HEK293 (cell line): Measurements from ENCODE around the gene IGSF23.

ENCODE experiments used
- CTCF ChIA-PET: fragments of 350-600 bp; formaldehyde crosslinking; extraction: SDS; loops from one replicate; lab custom pipeline; 2021; ENCODE audit warnings: antibody characterized with exemption; lab: Yijun Ruan, JAX
- POLR2A ChIA-PET: fragments of 300-600 bp; formaldehyde crosslinking; extraction: SDS; loops from one replicate; lab custom pipeline; 2020; ENCODE audit warnings: antibody characterized with exemption, inconsistent platforms; lab: Yijun Ruan, JAX
- H3K27ac ChIP-seq: fragments of 200-500 bp; sonication (Bioruptor generic); 2 replicates; pipeline ENCODE4 v1.5.1; 2014; ENCODE audit warnings: low read depth, low read length, control low read depth, inconsistent platforms; ENCODE audit errors: extremely low read depth
- H3K36me3 ChIP-seq, 2 experiments: fragments of 200-500 bp in 1 of 2; sonication (Bioruptor generic) in 1 of 2; 1 replicate in 1 of 2; 2 replicates in 1 of 2; pipeline ENCODE4 v1.5.1; 2014 to 2017; ENCODE audit warnings: inconsistent platforms in 2 of 2, low read length in 2 of 2; ENCODE audit not compliant: control insufficient read depth in 2 of 2, insufficient read depth in 1 of 2
- H3K4me1 ChIP-seq: fragments of 200-500 bp; sonication (Bioruptor generic); 2 replicates; pipeline ENCODE4 v1.5.1; 2014; ENCODE audit warnings: mild to moderate bottlenecking, low read length, inconsistent platforms; ENCODE audit not compliant: control insufficient read depth, insufficient read depth
- H3K4me3 ChIP-seq: 2 replicates; pipeline ENCODE4 v1.5.1; 2011; ENCODE audit warnings: low read depth, mild to moderate bottlenecking, control low read depth, low read length, moderate library complexity
- H3K9me3 ChIP-seq: fragments of 200-500 bp; sonication (Bioruptor generic); 2 replicates; pipeline ENCODE4 v1.5.1; 2014; ENCODE audit warnings: low read depth, low read length, inconsistent platforms; ENCODE audit not compliant: control insufficient read depth, insufficient read depth
- BCL11A ChIP-seq: fragments of 450-650 bp; formaldehyde crosslinking; IDR thresholded peaks from 2 replicates; pipeline ENCODE4 v1.5.1; 2016; ENCODE audit warnings: low read depth, missing biosample characterization, missing genetic modification characterization
- GFI1B ChIP-seq: fragments of 450-650 bp; formaldehyde crosslinking; IDR thresholded peaks from 2 replicates; pipeline ENCODE4 v1.5.1; 2016; ENCODE audit warnings: missing biosample characterization, missing genetic modification characterization
- GLIS1 ChIP-seq: fragments of 450-650 bp; formaldehyde crosslinking; IDR thresholded peaks from 2 replicates; pipeline ENCODE4 v1.5.1; 2016; ENCODE audit warnings: missing biosample characterization, missing genetic modification characterization
- IKZF3 ChIP-seq: fragments of 450-650 bp; IDR thresholded peaks from 2 replicates; pipeline ENCODE4 v1.5.0; 2018; ENCODE audit warnings: missing biosample characterization, mild to moderate bottlenecking, missing genetic modification characterization, moderate library complexity
- KLF16 ChIP-seq: fragments of 450-650 bp; formaldehyde crosslinking; IDR thresholded peaks from 2 replicates; pipeline ENCODE4 v1.5.1; 2017; ENCODE audit warnings: missing biosample characterization, missing genetic modification characterization
- KLF17 ChIP-seq: fragments of 450-650 bp; formaldehyde crosslinking; IDR thresholded peaks from 2 replicates; pipeline ENCODE4 v1.5.1; 2016; ENCODE audit warnings: missing biosample characterization, missing genetic modification characterization
- KLF9 ChIP-seq: fragments of 450-650 bp; formaldehyde crosslinking; IDR thresholded peaks from 2 replicates; pipeline ENCODE4 v1.5.1; 2016; ENCODE audit warnings: missing biosample characterization, missing genetic modification characterization, low read depth
- PRDM1 ChIP-seq: fragments of 450-650 bp; formaldehyde crosslinking; IDR thresholded peaks from 2 replicates; pipeline ENCODE4; 2016; ENCODE audit warnings: missing biosample characterization, missing genetic modification characterization
- ZFP3 ChIP-seq: fragments of 450-650 bp; formaldehyde crosslinking; IDR thresholded peaks from 2 replicates; pipeline ENCODE4 v1.5.1; 2016; ENCODE audit warnings: low read depth, missing biosample characterization, missing genetic modification characterization
- ZFP37 ChIP-seq: fragments of 450-650 bp; formaldehyde crosslinking; IDR thresholded peaks from 2 replicates; pipeline ENCODE4 v1.5.1; 2016; ENCODE audit warnings: missing biosample characterization, missing genetic modification characterization
- ZFP41 ChIP-seq: fragments of 450-650 bp; formaldehyde crosslinking; IDR thresholded peaks from 2 replicates; pipeline ENCODE4 v1.5.1; 2016; ENCODE audit warnings: missing biosample characterization, missing genetic modification characterization, borderline replicate concordance
- ZNF138 ChIP-seq: fragments of 450-650 bp; formaldehyde crosslinking; IDR thresholded peaks from 2 replicates; pipeline ENCODE4 v1.5.1; 2016; ENCODE audit warnings: missing biosample characterization, missing genetic modification characterization, borderline replicate concordance
- ZNF202 ChIP-seq: fragments of 450-650 bp; formaldehyde crosslinking; IDR thresholded peaks from 2 replicates; pipeline ENCODE4 v1.5.1; 2016; ENCODE audit warnings: missing biosample characterization, missing genetic modification characterization, borderline replicate concordance
- ZNF239 ChIP-seq: fragments of 450-650 bp; formaldehyde crosslinking; IDR thresholded peaks from 2 replicates; pipeline ENCODE4 v1.5.1; 2016; ENCODE audit warnings: missing biosample characterization, missing genetic modification characterization
- ZNF350 ChIP-seq: fragments of 450-650 bp; formaldehyde crosslinking; IDR thresholded peaks from 2 replicates; pipeline ENCODE4 v1.5.0; 2017; ENCODE audit warnings: missing biosample characterization, mild to moderate bottlenecking, missing genetic modification characterization
- ZNF366 ChIP-seq: fragments of 450-650 bp; formaldehyde crosslinking; conservative IDR thresholded peaks from 2 replicates; pipeline ENCODE4 v1.5.1; 2016; ENCODE audit warnings: missing biosample characterization, missing genetic modification characterization
- ZNF398 ChIP-seq: fragments of 450-650 bp; formaldehyde crosslinking; IDR thresholded peaks from 2 replicates; pipeline ENCODE4 v1.5.1; 2017; ENCODE audit warnings: missing biosample characterization, missing genetic modification characterization
- ZNF473 ChIP-seq: fragments of 450-650 bp; formaldehyde crosslinking; IDR thresholded peaks from 2 replicates; pipeline ENCODE4 v1.5.1; 2017; ENCODE audit warnings: missing biosample characterization, missing genetic modification characterization
- ZNF561 ChIP-seq: fragments of 450-650 bp; IDR thresholded peaks from 2 replicates; pipeline ENCODE4 v1.5.1; 2018; ENCODE audit warnings: missing biosample characterization, missing genetic modification characterization, borderline replicate concordance
- ZNF596 ChIP-seq: fragments of 450-650 bp; IDR thresholded peaks from 2 replicates; pipeline ENCODE4 v1.5.0; 2018; ENCODE audit warnings: missing biosample characterization, mild to moderate bottlenecking, missing genetic modification characterization, moderate library complexity
- ZNF792 ChIP-seq: fragments of 450-650 bp; formaldehyde crosslinking; IDR thresholded peaks from 2 replicates; pipeline ENCODE4 v1.5.1; 2016; ENCODE audit warnings: missing biosample characterization, missing genetic modification characterization
- ZNF843 ChIP-seq: fragments of 450-650 bp; formaldehyde crosslinking; IDR thresholded peaks from 2 replicates; pipeline ENCODE4 v1.5.1; 2016; ENCODE audit warnings: missing biosample characterization, missing genetic modification characterization
- ZSCAN4 ChIP-seq: fragments of 450-650 bp; formaldehyde crosslinking; IDR thresholded peaks from 2 replicates; pipeline ENCODE4 v1.5.1; 2017; ENCODE audit warnings: missing biosample characterization, missing genetic modification characterization
- ZSCAN5A ChIP-seq: fragments of 450-650 bp; formaldehyde crosslinking; IDR thresholded peaks from 2 replicates; pipeline ENCODE4 v1.5.1; 2016; ENCODE audit warnings: missing biosample characterization, missing genetic modification characterization
- TF ChIP-seq, protein P1 (sequence below): fragments of 450-650 bp; formaldehyde crosslinking; IDR thresholded peaks from 2 replicates; pipeline ENCODE4 v1.5.1; 2016; ENCODE audit warnings: missing biosample characterization, missing genetic modification characterization

The IGSF23 gene

GRCh38 chr19:44642377-44642776 lies 29.0 kb downstream of the IGSF23 start:
- CTCF ChIA-PET, result interaction anchor here (0.5 to 1.6 kb wide), 5 partner anchors 60 to 85 kb away, joined by 3 to 6 read pairs (median 3); no protein-coding TSS in a partner anchor
- TF ChIP-seq ZNF138 (tag by site-specific recombination) (no peak), PRDM1 (no peak), ZNF596 (peak; percentile 99), ZNF398 (tag by site-specific recombination) (peak; percentile 54; the same call in 1 of the 2 replicates), ZFP3 (tag by site-specific recombination) (no peak), GFI1B (no peak), ZNF473 (no peak), ZNF366 (tag by site-specific recombination) (peak; percentile 43; the same call in 1 of the 2 replicates), ZNF350 (no peak)
- TF ChIP-seq, protein P1, sequence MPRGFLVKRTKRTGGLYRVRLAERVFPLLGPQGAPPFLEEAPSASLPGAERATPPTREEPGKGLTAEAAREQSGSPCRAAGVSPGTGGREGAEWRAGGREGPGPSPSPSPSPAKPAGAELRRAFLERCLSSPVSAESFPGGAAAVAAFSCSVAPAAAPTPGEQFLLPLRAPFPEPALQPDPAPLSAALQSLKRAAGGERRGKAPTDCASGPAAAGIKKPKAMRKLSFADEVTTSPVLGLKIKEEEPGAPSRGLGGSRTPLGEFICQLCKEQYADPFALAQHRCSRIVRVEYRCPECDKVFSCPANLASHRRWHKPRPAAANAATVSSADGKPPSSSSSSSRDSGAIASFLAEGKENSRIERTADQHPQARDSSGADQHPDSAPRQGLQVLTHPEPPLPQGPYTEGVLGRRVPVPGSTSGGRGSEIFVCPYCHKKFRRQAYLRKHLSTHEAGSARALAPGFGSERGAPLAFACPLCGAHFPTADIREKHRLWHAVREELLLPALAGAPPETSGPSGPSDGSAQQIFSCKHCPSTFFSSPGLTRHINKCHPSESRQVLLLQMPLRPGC (tag by site-specific recombination), result no peak
- POLR2A ChIA-PET, result interaction anchor here (3.1 kb wide), 1 partner anchor 11 kb away, joined by 12 read pairs; no protein-coding TSS in a partner anchor
- Histone ChIP-seq H3K9me3 (no peaks in the 10 kb centered on the region), H3K4me3 (no peak overlapping the region), H3K36me3 (peaks cover under 1 to 10% of the 10 kb centered on the region in 2 experiments; a peak in 2 of 3 replicates), H3K4me1 (no peaks in the 10 kb centered on the region), H3K27ac (no peak overlapping the region)

DNA sequence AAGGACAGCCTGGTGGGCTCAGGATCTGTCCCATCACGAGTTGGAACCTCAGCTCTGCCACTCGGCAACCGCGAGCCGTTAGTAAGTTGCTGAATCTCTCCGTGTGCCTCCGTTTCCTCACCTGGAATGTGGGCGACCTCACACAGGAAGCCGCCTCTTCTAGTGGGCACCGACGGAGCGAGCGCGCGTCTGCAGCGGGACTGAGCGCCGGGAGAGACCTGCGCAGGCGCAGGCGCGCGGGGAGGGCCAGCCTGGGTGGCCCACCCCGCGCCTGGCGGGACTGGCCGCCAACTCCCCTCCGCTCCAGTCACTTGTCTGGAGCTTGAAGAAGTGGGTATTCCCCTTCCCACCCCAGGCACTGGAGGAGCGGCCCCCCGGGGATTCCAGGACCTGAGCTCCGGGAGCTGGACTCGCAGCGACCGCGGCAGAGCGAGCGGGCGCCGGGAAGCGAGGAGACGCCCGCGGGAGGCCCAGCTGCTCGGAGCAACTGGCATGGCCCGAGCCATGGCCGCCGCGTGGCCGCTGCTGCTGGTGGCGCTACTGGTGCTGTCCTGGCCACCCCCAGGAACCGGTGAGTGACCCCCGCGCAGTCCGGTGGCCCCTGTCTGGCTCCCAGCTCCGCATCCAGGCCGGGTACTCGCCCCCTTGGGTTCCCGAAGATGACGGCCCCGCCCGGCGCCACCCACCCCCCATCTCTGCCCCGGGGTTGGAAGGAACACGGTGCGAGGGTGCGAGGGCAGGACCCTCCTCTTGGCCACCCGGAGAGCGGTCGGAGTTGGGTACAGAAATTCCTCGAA lies 30.4 kb downstream of the IGSF23 start, which contains the start of gene PVR:
TSS of gene PVR (plus strand) at position 306 of the 797 bp plus-strand sequence. CDS start at position 493, 187 bp downstream.
- H3K4me1 ChIP-seq, result no peaks in the 10 kb centered on the region
- ChIA-PET CTCF (interaction anchor here (0.6 to 1.6 kb wide), 5 partner anchors 51 to 806 kb away, joined by 3 to 6 read pairs (median 4); no protein-coding TSS in a partner anchor), POLR2A (interaction anchor here (0.7 to 3.1 kb wide), 13 partner anchors 8 to 479 kb away, joined by 3 to 12 read pairs (median 4); partner anchors contain the start of gene ZNF226)
- peak within 1 kb of the TSS; percentile 83 for H3K4me3 ChIP-seq
- peaks cover 15 to 22% of the 10 kb centered on the region in 2 experiments for H3K36me3 ChIP-seq
- H3K27ac ChIP-seq, result peak within 1 kb of the TSS; percentile 90
- no peaks in the 10 kb centered on the region for H3K9me3 ChIP-seq
- peak; percentile 38; the same call in 1 of the 2 replicates for TF ChIP-seq KLF17 (tag by site-specific recombination)
- TF ChIP-seq KLF16 (tag by site-specific recombination), result peak; percentile 67
- no peak for TF ChIP-seq ZSCAN5A (tag by site-specific recombination)
- peak; percentile 24; the same call in 1 of the 2 replicates for TF ChIP-seq KLF9
- TF ChIP-seq, protein P1 (tag by site-specific recombination), result no peak
- TF ChIP-seq GLIS1 (tag by site-specific recombination), result peak; percentile 94
- 0 out of 2 replicates have a peak, but pooled peaks have one; percentile 11 for TF ChIP-seq ZNF792
- TF ChIP-seq ZNF202 (tag by site-specific recombination), result no peak
- TF ChIP-seq ZFP37 (tag by site-specific recombination), result 0 out of 2 replicates have a peak, but pooled peaks have one; percentile 60
- TF ChIP-seq ZSCAN4 (tag by site-specific recombination), result no peak
- no peak for TF ChIP-seq BCL11A (tag by site-specific recombination)
- TF ChIP-seq ZNF843, result 0 out of 2 replicates have a peak, but pooled peaks have one; percentile 28
- TF ChIP-seq ZNF239 (tag by site-specific recombination), result no peak
- TF ChIP-seq ZFP41 (tag by site-specific recombination), result no peak
- TF ChIP-seq IKZF3 (tag by site-specific recombination), result peak; percentile 91
- TF ChIP-seq ZNF561 (tag by site-specific recombination), result peak; percentile 28; the same call in 1 of the 2 replicates
